IPS-18c (cell line): Measurements from ENCODE around the gene TMEM200C.

Experiments
- H3K4me3 ChIP-seq: 2 replicates; pipeline ENCODE4 v1.7.0; 2013; ENCODE audit warnings: low read depth, mild to moderate bottlenecking, low read length, moderate library complexity; ENCODE audit not compliant: insufficient read depth
- H3K9me3 ChIP-seq: one replicate; pipeline ENCODE4 v1.6.1; 2013; ENCODE audit warnings: mild to moderate bottlenecking, low read length, moderate library complexity; ENCODE audit not compliant: control insufficient read depth, insufficient read depth

The TMEM200C gene

GRCh38 chr18:5895299-5895875 lies at the start of gene TMEM200C:
TMEM200C (minus strand) TSS chr18:5895522; CDS start chr18:5892063, 3,459 bp downstream.
- peak within 1 kb of the TSS; percentile 74 for H3K4me3 ChIP-seq

GRCh38 chr18:5944448-5944847 lies 49.1 kb upstream of the TMEM200C start:
- no peaks in the 10 kb centered on the region for H3K9me3 ChIP-seq
- no peak overlapping the region for H3K4me3 ChIP-seq

More at GRCh38 chr18:5895299-5895875, at the start of gene TMEM200C:
- H3K9me3 ChIP-seq: no peaks in the 10 kb centered on the region

- Histone ChIP-seq H3K9me3 (no peaks in the 10 kb centered on the region), H3K4me3 (no peak overlapping the region)
These were observed 48.2 kb upstream of the TMEM200C start for GRCh38 chr18:5943514-5943913.

GRCh38 chr18:5942591-5942990 lies 47.3 kb upstream of the TMEM200C start:
- H3K4me3 ChIP-seq: no peak overlapping the region
- H3K9me3 ChIP-seq: no peaks in the 10 kb centered on the region

GRCh38 chr18:5941890-5942289 lies 46.6 kb upstream of the TMEM200C start:
- Histone ChIP-seq H3K4me3 (no peak overlapping the region), H3K9me3 (no peaks in the 10 kb centered on the region)

GRCh38 chr18:5939801-5940667 lies 44.7 kb upstream of the TMEM200C start:
- Histone ChIP-seq H3K4me3 (no peak overlapping the region), H3K9me3 (no peaks in the 10 kb centered on the region)

GRCh38 chr18:5937795-5938194 lies 42.5 kb upstream of the TMEM200C start:
- Histone ChIP-seq H3K9me3 (no peaks in the 10 kb centered on the region), H3K4me3 (no peak overlapping the region)

GRCh38 chr18:5937121-5937520 lies 41.8 kb upstream of the TMEM200C start:
- Histone ChIP-seq H3K9me3 (no peaks in the 10 kb centered on the region), H3K4me3 (no peak overlapping the region)

GRCh38 chr18:5930789-5931188 lies 35.5 kb upstream of the TMEM200C start:
- no peak overlapping the region for H3K4me3 ChIP-seq
- no peaks in the 10 kb centered on the region for H3K9me3 ChIP-seq

- Histone ChIP-seq H3K9me3 (no peaks in the 10 kb centered on the region), H3K4me3 (no peak overlapping the region)
These were observed 23.0 kb upstream of the TMEM200C start for GRCh38 chr18:5918205-5918858.

GRCh38 chr18:5914951-5915350 lies 19.6 kb upstream of the TMEM200C start:
- Histone ChIP-seq H3K9me3 (no peaks in the 10 kb centered on the region), H3K4me3 (no peak overlapping the region)

- no peak overlapping the region for H3K4me3 ChIP-seq
- no peaks in the 10 kb centered on the region for H3K9me3 ChIP-seq
These were observed 18.7 kb upstream of the TMEM200C start for GRCh38 chr18:5914016-5914415.

GRCh38 chr18:5912566-5912965 lies 17.2 kb upstream of the TMEM200C start:
- H3K9me3 ChIP-seq: no peaks in the 10 kb centered on the region

GRCh38 chr18:5909125-5909524 lies 13.8 kb upstream of the TMEM200C start:
- Histone ChIP-seq H3K9me3 (no peaks in the 10 kb centered on the region), H3K4me3 (no peak overlapping the region)

More at GRCh38 chr18:5912566-5912965, 17.2 kb upstream of the TMEM200C start:
- H3K4me3 ChIP-seq: no peak overlapping the region

GRCh38 chr18:5903386-5903785 lies 8.1 kb upstream of the TMEM200C start:
- H3K9me3 ChIP-seq: no peaks in the 10 kb centered on the region

GRCh38 chr18:5900262-5900661 lies 4.9 kb upstream of the TMEM200C start:
- Histone ChIP-seq H3K9me3 (no peaks in the 10 kb centered on the region), H3K4me3 (no peak overlapping the region)

More at GRCh38 chr18:5903386-5903785, 8.1 kb upstream of the TMEM200C start:
- H3K4me3 ChIP-seq: no peak overlapping the region

- no peak overlapping the region for H3K4me3 ChIP-seq
These were observed 4.5 kb upstream of the TMEM200C start for GRCh38 chr18:5899835-5900234.

More at GRCh38 chr18:5899835-5900234, 4.5 kb upstream of the TMEM200C start:
- H3K9me3 ChIP-seq: no peaks in the 10 kb centered on the region
